Omental fat pad (tissue), 4 donors: Measurements from ENCODE around the gene FKBP7. TPM values are rescaled to one million over a fixed set of nuclear protein-coding genes. Genes with fewer than 3 reads are reported as not detected.

Experiments
- ATAC-seq: fragments of 150-250 bp; one replicate; pipeline ENCODE4 v1.9.1; 2016; ENCODE audit warnings: mild to moderate bottlenecking, moderate library complexity; ENCODE audit not compliant: low FRiP score
- DNase-seq: peaks from one replicate; pipeline ENCODE4 v3.0.0-alpha.2; 2019; ENCODE audit warnings: low spot score
- CTCF ChIP-seq, 3 donors: fragments of 450-650 bp; IDR thresholded peaks; one replicate each; pipeline ENCODE4 v1.5.1; 2016 to 2017; ENCODE audit warnings: antibody characterized with exemption in 3 of 3, mild to moderate bottlenecking in 3 of 3, moderate library complexity in 2 of 3
- total RNA-seq, 4 donors: library from RNA; depleted of rRNA; stranded (reverse); fragments of >200 nt; gene quantifications; one replicate each; pipeline ENCODE4 v1.1.0, GENCODE V29; 2016

FKBP7 gene
- total RNA-seq, 4 donors from 2014 or later: 6.8 to 17.5 (median 15.3) TPM

GRCh38 chr2:178506949-178507348, 28.5 kb upstream of the FKBP7 start:
- DNase-seq: no peak
- no peak for ATAC-seq
- no peak for TF ChIP-seq CTCF (IDR thresholded peaks at IDR 0.05)

- DNase-seq (no peak), ATAC-seq (no peak)
- no peak for TF ChIP-seq CTCF (IDR thresholded peaks at IDR 0.05)
These were observed 28.1 kb upstream of the FKBP7 start for GRCh38 chr2:178506524-178506923.

GRCh38 chr2:178506101-178506500, 27.7 kb upstream of the FKBP7 start:
- DNase-seq: no peak
- ATAC-seq: no peak
- TF ChIP-seq CTCF (IDR thresholded peaks at IDR 0.05): no peak

GRCh38 chr2:178502751-178503150, 24.4 kb upstream of the FKBP7 start:
- TF ChIP-seq CTCF (IDR thresholded peaks at IDR 0.05): no peak
- DNase-seq (no peak), ATAC-seq (no peak)

- TF ChIP-seq CTCF (IDR thresholded peaks at IDR 0.05): no peak
- DNase-seq (no peak), ATAC-seq (no peak)
These were observed 21.2 kb upstream of the FKBP7 start for GRCh38 chr2:178499640-178500039.

- TF ChIP-seq CTCF (IDR thresholded peaks at IDR 0.05): no peak
- no peak for ATAC-seq
- no peak for DNase-seq
These were observed 19.7 kb upstream of the FKBP7 start for GRCh38 chr2:178498137-178498536.

GRCh38 chr2:178496049-178496448, 17.6 kb upstream of the FKBP7 start:
- no peak for ATAC-seq
- DNase-seq: no peak
- no peak for TF ChIP-seq CTCF (IDR thresholded peaks at IDR 0.05)
